Heart left ventricle (tissue), 16 donors: ENCODE data around the gene UHRF1. TPM values are rescaled to one million over a fixed set of nuclear protein-coding genes. Genes with fewer than 3 reads are reported as not detected.

Source experiments
- ATAC-seq, 4 donors: fragments of 200-7000 bp; cut with Tn5 transposase; one replicate each; pipeline ENCODE4 v1.9.1; 2020 to 2022; ENCODE audit warnings: moderate library complexity in 4 of 4, mild to moderate bottlenecking in 3 of 4, moderate number of reproducible peaks in 1 of 4
- DNase-seq, 5 donors: peaks; one replicate each; pipeline ENCODE4 v3.0.0-alpha.2; 2020
- H3K27ac ChIP-seq, 12 donors: fragments of 200-600 bp; sonication (generic) in 4 of 12; one replicate each; pipeline versions ENCODE4 v1.5.0 to v1.8.0; 2016 to 2022; ENCODE audit warnings: mild to moderate bottlenecking in 2 of 12
- H3K27me3 ChIP-seq, 9 donors: fragments of 200-600 bp; sonication (generic) in 2 of 9; one replicate each; pipeline versions ENCODE4 v1.5.1 to v1.8.0; 2016 to 2022; ENCODE audit warnings: mild to moderate bottlenecking in 3 of 9
- H3K36me3 ChIP-seq, 9 donors: fragments of 200-600 bp; sonication (generic) in 2 of 9; one replicate each; pipeline versions ENCODE4 v1.5.0 to v1.8.0; 2018 to 2022; ENCODE audit warnings: mild to moderate bottlenecking in 2 of 9
- H3K4me1 ChIP-seq, 12 donors: fragments of 200-600 bp; sonication (generic) in 4 of 12; one replicate each; pipeline versions ENCODE4 v1.5.0 to v1.8.0; 2016 to 2022; ENCODE audit warnings: mild to moderate bottlenecking in 3 of 12
- H3K4me3 ChIP-seq, 12 donors: fragments of 200-600 bp; sonication (generic) in 4 of 12; one replicate each; pipeline versions ENCODE4 v1.5.0 to v1.8.0; 2017 to 2022; ENCODE audit warnings: mild to moderate bottlenecking in 9 of 12, moderate library complexity in 4 of 12
- H3K9me3 ChIP-seq, 12 donors: fragments of 200-600 bp; sonication (generic) in 4 of 12; one replicate each; pipeline versions ENCODE4 v1.5.0 to v1.8.0; 2016 to 2022; ENCODE audit warnings: mild to moderate bottlenecking in 1 of 12
- POLR2A ChIP-seq, 2 donors: fragments of 450-650 bp; IDR thresholded peaks; one replicate each; pipeline ENCODE4 v1.6.1; 2017; ENCODE audit warnings: antibody characterized with exemption in 2 of 2, mild to moderate bottlenecking in 2 of 2, moderate library complexity in 2 of 2
- WGBS, 4 donors: extraction: QIAGEN DNeasy Blood & Tissue Kit in 2 of 4; methylation state at CpG; one replicate each; pipeline versions ENCODE4 v1.1.5 to v1.1.7; 2013 to 2018; 5-methylcytosine and 5-hydroxymethylcytosine counted together
- intact Hi-C, 10 donors: fragments of 100-400 bp; cut with DNase I; formaldehyde crosslinking; loops; one replicate each; pipeline versions ENCODE4 v1.11.1 to v1.14.2; 2022
- microRNA-seq, 4 donors: library from miRNA; unstranded; fragments of <30 nt; microRNA quantifications; one replicate each; pipeline versions ENCODE4 to v1.2.0, GENCODE V29; 2017 to 2020
- polyA plus RNA-seq, 2 donors: library from polyadenylated mRNA; stranded (reverse); fragments of 200-250 nt; gene quantifications; one replicate each; pipeline ENCODE4 v1.2.3, GENCODE V29; 2013
- total RNA-seq, 9 donors: library from RNA; depleted of rRNA in 2 of 9; stranded (reverse); fragments of >200 nt in 2 of 9; fragmentation: NEBNext Ultra II Directional in 3 of 9; extraction: Animal tissue kit (Norgen Biotek cat#: 25700) in 3 of 9; gene quantifications; one replicate each; pipeline versions ENCODE4 v1.1.0 to v1.2.4, GENCODE V29; 2016 to 2023
- TF ChIP-seq, protein P1 (sequence below), 12 donors: fragments of 200-600 bp; sonication (generic) in 4 of 12; IDR thresholded peaks; one replicate each; pipeline versions ENCODE4 v1.5.0 to v1.8.0; 2018 to 2022; ENCODE audit warnings: antibody characterized with exemption in 12 of 12, mild to moderate bottlenecking in 5 of 12
- donor health status: ischemic (EF 13 %, LVEDD 7.1; RV severe dilation, severe dysfunction).
- donor health status: healthy with polysubstance abuse.
- donor health status: DM: no; HTN: yes; CAD: no.
- donor health status: DM: no; HTN: no; CAD: no.
- donor health status: ischemic (EF 25% LVEDD 6.9; RV normal size, moderate dysfunction).
- donor health status: ischemic (EF 25% LVEDD 5.7; RV mildly dilated, moderate dysfunction).
- donor health status: healthy.
- donor health status: DM: yes; HTN: yes; CAD: no.
- donor health status: ischemic (EF 35%, LVEDD 5.7; RV mildly dilated, moderate dysfunction).
- donor health status: nonischemic (EF 11% LVEDD 7.7; RV severe dilation, severe dysfunction).
- donor health status: DM: yes; HTN: yes; CAD: no.
- donor health status: PGD.
- donor health status: ischemic (EF 29% LVEDD 5.4; RV normal size, mild dysfunction).
- donor health status: nonischemic (EF 23%, LVEDD 6.1; RV moderate dilation, normal function).

UHRF1 gene
- total and polyA plus RNA-seq, 11 donors: 0.25 to 8.9 (median 0.74) TPM

DNA sequence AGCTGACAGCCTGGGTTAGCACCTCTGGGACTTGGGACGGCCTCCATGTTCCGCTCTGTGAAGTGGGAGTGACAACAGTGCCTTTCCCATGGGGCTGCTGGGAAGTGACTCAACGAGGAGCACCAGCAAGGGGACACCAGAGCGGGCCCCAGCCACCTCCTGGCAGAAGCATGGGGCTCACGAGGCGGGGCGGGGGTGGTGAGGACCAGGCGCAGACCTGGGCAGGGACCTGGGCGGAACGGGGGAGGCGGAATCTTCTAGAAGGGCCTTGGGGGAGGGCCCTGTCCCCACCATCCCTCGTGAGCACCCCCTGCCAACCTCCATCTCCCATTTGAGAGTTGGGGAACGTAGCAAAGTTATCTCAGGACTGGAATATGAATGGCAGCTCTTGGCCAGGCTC lies 97.5 kb downstream of the UHRF1 start:
- no peak overlapping the region for H3K27ac ChIP-seq
- no peaks in the 10 kb centered on the region for H3K36me3 ChIP-seq
- TF ChIP-seq, protein P1, sequence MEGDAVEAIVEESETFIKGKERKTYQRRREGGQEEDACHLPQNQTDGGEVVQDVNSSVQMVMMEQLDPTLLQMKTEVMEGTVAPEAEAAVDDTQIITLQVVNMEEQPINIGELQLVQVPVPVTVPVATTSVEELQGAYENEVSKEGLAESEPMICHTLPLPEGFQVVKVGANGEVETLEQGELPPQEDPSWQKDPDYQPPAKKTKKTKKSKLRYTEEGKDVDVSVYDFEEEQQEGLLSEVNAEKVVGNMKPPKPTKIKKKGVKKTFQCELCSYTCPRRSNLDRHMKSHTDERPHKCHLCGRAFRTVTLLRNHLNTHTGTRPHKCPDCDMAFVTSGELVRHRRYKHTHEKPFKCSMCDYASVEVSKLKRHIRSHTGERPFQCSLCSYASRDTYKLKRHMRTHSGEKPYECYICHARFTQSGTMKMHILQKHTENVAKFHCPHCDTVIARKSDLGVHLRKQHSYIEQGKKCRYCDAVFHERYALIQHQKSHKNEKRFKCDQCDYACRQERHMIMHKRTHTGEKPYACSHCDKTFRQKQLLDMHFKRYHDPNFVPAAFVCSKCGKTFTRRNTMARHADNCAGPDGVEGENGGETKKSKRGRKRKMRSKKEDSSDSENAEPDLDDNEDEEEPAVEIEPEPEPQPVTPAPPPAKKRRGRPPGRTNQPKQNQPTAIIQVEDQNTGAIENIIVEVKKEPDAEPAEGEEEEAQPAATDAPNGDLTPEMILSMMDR (IDR thresholded peaks at IDR 0.05): no peak
- TF ChIP-seq POLR2A (IDR thresholded peaks at IDR 0.05): no peak
- WGBS, 4 donors: 87 to 94% (median 90%) methylated on average over 11 to 13 of the region's 13 CpGs
- intact Hi-C loops: no loop called here
- DNase-seq: no peak
- peaks cover 0 to 9% (median 0%) of the 10 kb centered on the region in 12 donors for H3K9me3 ChIP-seq
- no peak overlapping the region for H3K4me3 ChIP-seq
- no peaks in the 10 kb centered on the region for H3K27me3 ChIP-seq
- ATAC-seq: no peak
- peaks cover 0 to 19% (median 2%) of the 10 kb centered on the region in 12 donors for H3K4me1 ChIP-seq

Small RNA genes within 50 kb of the gene (microRNA-seq; reads per million reads assigned to microRNA genes)
- 0 to 0.06 (median 0) reads per million in 4 donors for gene MIR4747

Other genes with a start within 250 kb of the UHRF1 start
- gene MYDGF, start 239.2 kb upstream of the UHRF1 start, total RNA-seq: 10 to 100 TPM; 19.1 to 49.1 (median 25.5) TPM
- 100 to 1,000 TPM in 1 of 2 donors, 10 to 100 TPM in 1; 33.1 to 201 TPM for gene MYDGF, start 239.2 kb upstream of the UHRF1 start, polyA plus RNA-seq
- 10 to 100 TPM; 38.9 to 65.2 (median 47.7) TPM for gene DPP9, start 185.7 kb upstream of the UHRF1 start, total RNA-seq
- 10 to 100 TPM; 30.7 to 59.6 TPM for gene DPP9, start 185.7 kb upstream of the UHRF1 start, polyA plus RNA-seq
- gene FEM1A, start 117.8 kb upstream of the UHRF1 start, total RNA-seq: 10 to 100 TPM; 30.7 to 94.0 (median 41.8) TPM
- gene FEM1A, start 117.8 kb upstream of the UHRF1 start, polyA plus RNA-seq: 10 to 100 TPM; 28.4 to 28.5 TPM
- gene TICAM1, start 77.8 kb upstream of the UHRF1 start, total RNA-seq: 10 to 100 TPM in 1 of 9 donors, 1 to 10 TPM in 8; 3.7 to 13.6 (median 7.0) TPM
- 1 to 10 TPM; 4.0 to 8.6 TPM for gene TICAM1, start 77.8 kb upstream of the UHRF1 start, polyA plus RNA-seq
- 10 to 100 TPM; 17.4 to 70.9 (median 22.9) TPM for gene PLIN3, start 41.8 kb upstream of the UHRF1 start, total RNA-seq
- gene PLIN3, start 41.8 kb upstream of the UHRF1 start, polyA plus RNA-seq: 100 to 1,000 TPM in 1 of 2 donors, 1 to 10 TPM in 1; 10.0 to 102 TPM
- under 1 TPM in 2 of 9 donors, not detected in 7; 0.43 to 0.70 TPM for gene ARRDC5, start 6.6 kb upstream of the UHRF1 start, total RNA-seq
- under 1 TPM in 1 of 2 donors, not detected in 1; 0.04 TPM for gene ARRDC5, start 6.6 kb upstream of the UHRF1 start, polyA plus RNA-seq
- gene KDM4B, start 59.6 kb downstream of the UHRF1 start, total RNA-seq: 10 to 100 TPM; 21.5 to 36.5 (median 28.1) TPM
- gene KDM4B, start 59.6 kb downstream of the UHRF1 start, polyA plus RNA-seq: 10 to 100 TPM; 22.6 to 24.3 TPM